Fibroblast of lung (primary cell): ENCODE data around the gene KCNQ2.

Experiments used
- EZH2 ChIP-seq: IDR thresholded peaks from 2 replicates; pipeline ENCODE4 v1.5.1; 2012; ENCODE audit warnings: low read length, control low read depth, mild to moderate bottlenecking; ENCODE audit errors: missing control alignments
- TF ChIP-seq, protein P1 (sequence below), 2 donors: IDR thresholded peaks in 1 of 2; conservative IDR thresholded peaks in 1 of 2; 1 replicate in 1 of 2; 2 replicates in 1 of 2; pipeline ENCODE4 v1.5.1; 2011 to 2012; ENCODE audit warnings: low read length in 2 of 2, control low read depth in 1 of 2, inconsistent platforms in 1 of 2, low read depth in 1 of 2, mild to moderate bottlenecking in 1 of 2

DNA sequence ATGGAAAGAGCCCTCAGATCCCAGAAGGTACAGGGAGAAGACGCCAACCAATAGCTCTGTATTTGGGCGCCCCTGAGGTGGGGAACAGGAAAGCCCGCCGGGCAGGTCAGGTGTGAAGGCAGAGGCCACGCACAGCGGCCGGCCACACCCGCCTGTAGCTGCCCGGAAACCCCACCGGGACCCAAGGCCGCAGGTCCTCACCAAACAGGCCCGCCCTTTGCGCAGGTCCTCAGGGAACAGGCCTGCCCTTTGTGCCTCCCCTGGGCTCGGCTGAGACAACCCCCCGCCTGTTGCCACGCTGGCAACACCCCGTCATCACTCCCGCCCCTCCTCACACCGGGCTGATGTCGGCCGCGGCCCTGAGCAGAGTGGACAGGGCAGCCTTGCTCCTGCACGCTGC is 66.4 kb downstream of the KCNQ2 start:
- TF ChIP-seq, protein P1, sequence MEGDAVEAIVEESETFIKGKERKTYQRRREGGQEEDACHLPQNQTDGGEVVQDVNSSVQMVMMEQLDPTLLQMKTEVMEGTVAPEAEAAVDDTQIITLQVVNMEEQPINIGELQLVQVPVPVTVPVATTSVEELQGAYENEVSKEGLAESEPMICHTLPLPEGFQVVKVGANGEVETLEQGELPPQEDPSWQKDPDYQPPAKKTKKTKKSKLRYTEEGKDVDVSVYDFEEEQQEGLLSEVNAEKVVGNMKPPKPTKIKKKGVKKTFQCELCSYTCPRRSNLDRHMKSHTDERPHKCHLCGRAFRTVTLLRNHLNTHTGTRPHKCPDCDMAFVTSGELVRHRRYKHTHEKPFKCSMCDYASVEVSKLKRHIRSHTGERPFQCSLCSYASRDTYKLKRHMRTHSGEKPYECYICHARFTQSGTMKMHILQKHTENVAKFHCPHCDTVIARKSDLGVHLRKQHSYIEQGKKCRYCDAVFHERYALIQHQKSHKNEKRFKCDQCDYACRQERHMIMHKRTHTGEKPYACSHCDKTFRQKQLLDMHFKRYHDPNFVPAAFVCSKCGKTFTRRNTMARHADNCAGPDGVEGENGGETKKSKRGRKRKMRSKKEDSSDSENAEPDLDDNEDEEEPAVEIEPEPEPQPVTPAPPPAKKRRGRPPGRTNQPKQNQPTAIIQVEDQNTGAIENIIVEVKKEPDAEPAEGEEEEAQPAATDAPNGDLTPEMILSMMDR (conservative IDR thresholded peaks at IDR 0.05 in 1 of 2, IDR thresholded peaks at IDR 0.05 in 1 of 2; ENCODE audit: low read depth in 1 of 2, low read length in 2 of 2) = no peak
- TF ChIP-seq EZH2 = no peak
